Caco-2 (cell line): ENCODE results near the gene URM1. TPM values are rescaled to one million over a fixed set of nuclear protein-coding genes. Genes with fewer than 3 reads are reported as not detected.

Source experiments
- BruUV-seq: library from RNA; stranded (reverse); fragments of 400-500 nt; replicated peaks from 2 replicates; lab custom pipeline; 2021; lab: Mats Ljungman, UMichigan
- CTCF ChIA-PET: fragments of 300-600 bp; sonication (Branson Sonifier 250); formaldehyde crosslinking; loops from one replicate; lab custom pipeline; 2022; ENCODE audit warnings: antibody characterized with exemption; lab: Charles Lee
- POLR2A ChIA-PET: fragments of 300-600 bp; sonication (Branson Sonifier 250); formaldehyde crosslinking; loops from one replicate; lab custom pipeline; 2022; ENCODE audit warnings: antibody characterized with exemption; lab: Charles Lee
- DNase-seq, 2 experiments: peaks; one replicate each; pipeline versions ENCODE4 v3.0.0 to v3.0.0-alpha.2; 2020 to 2022
- H3K27me3 ChIP-seq: replicated peaks from 2 replicates; pipeline ENCODE4 v1.6.0; 2011; ENCODE audit warnings: low read length; ENCODE audit not compliant: control insufficient read depth, insufficient read depth
- H3K36me3 ChIP-seq: 2 replicates; pipeline ENCODE4 v1.5.1; 2011; ENCODE audit warnings: low read length; ENCODE audit not compliant: control insufficient read depth, insufficient read depth
- H3K4me1 ChIP-seq: fragments of 250-450 bp; sonication (Bioruptor Pico); 2 replicates; pipeline ENCODE4 v1.5.1; 2020; ENCODE audit warnings: mild to moderate bottlenecking
- H3K4me3 ChIP-seq: 2 replicates; pipeline ENCODE4 v1.5.1; 2011; ENCODE audit warnings: low read depth, mild to moderate bottlenecking, control low read depth, low read length
- H3K9me3 ChIP-seq: fragments of 250-450 bp; sonication (Bioruptor Pico); 2 replicates; pipeline ENCODE4 v1.5.1; 2020; ENCODE audit warnings: mild to moderate bottlenecking, moderate library complexity
- H3K27ac Mint-ChIP-seq: one replicate; pipeline ENCODE4 v1.8.0; 2022; ENCODE audit warnings: mixed read lengths; ENCODE audit not compliant: unreplicated experiment
- H3K27me3 Mint-ChIP-seq: one replicate; pipeline ENCODE4 v1.8.0; 2022; ENCODE audit warnings: mixed read lengths; ENCODE audit not compliant: insufficient read depth, unreplicated experiment
- H3K36me3 Mint-ChIP-seq: one replicate; pipeline ENCODE4 v1.8.0; 2022; ENCODE audit warnings: mild to moderate bottlenecking, mixed read lengths; ENCODE audit not compliant: insufficient read depth, unreplicated experiment
- H3K4me1 Mint-ChIP-seq: one replicate; pipeline ENCODE4 v1.8.0; 2022; ENCODE audit warnings: low read depth, mixed read lengths; ENCODE audit not compliant: unreplicated experiment
- H3K4me3 Mint-ChIP-seq: one replicate; pipeline ENCODE4 v1.8.0; 2022; ENCODE audit warnings: mild to moderate bottlenecking, moderate library complexity, mixed read lengths; ENCODE audit not compliant: unreplicated experiment
- H3K9me3 Mint-ChIP-seq: one replicate; pipeline ENCODE4 v1.8.0; 2022; ENCODE audit warnings: mixed read lengths; ENCODE audit not compliant: unreplicated experiment
- CTCF ChIP-seq, 2 experiments: fragments of 200-600 bp in 1 of 2; IDR thresholded peaks; 1 replicate in 1 of 2; 2 replicates in 1 of 2; pipeline versions ENCODE4 v1.5.1 to v1.8.0; 2011 to 2022; ENCODE audit warnings: antibody characterized with exemption in 1 of 2, control low read depth in 1 of 2, inconsistent platforms in 1 of 2, low read depth in 1 of 2, low read length in 1 of 2, mild to moderate bottlenecking in 1 of 2, moderate library complexity in 1 of 2; ENCODE audit not compliant: insufficient read depth in 1 of 2, severe bottlenecking in 1 of 2, unreplicated experiment in 1 of 2
- intact Hi-C: fragments of 100-400 bp; cut with micrococcal nuclease; formaldehyde crosslinking; loops from one replicate; pipeline ENCODE4 v1.10.0; 2022; ENCODE audit not compliant: unreplicated experiment
- total RNA-seq: library from RNA; stranded (reverse); gene quantifications from 2 replicates; pipeline ENCODE4 v1.2.3, GENCODE V29; 2022

The URM1 gene
- total RNA-seq, 1 experiment from 2014 or later, result 55.9 TPM

- DNase-seq, result no peak
- TF ChIP-seq CTCF (IDR thresholded peaks at IDR 0.05; ENCODE audit: insufficient read depth in 1 of 2, low read depth in 1 of 2, low read length in 1 of 2, severe bottlenecking in 1 of 2, unreplicated experiment in 1 of 2), result no peak
- Mint-ChIP-seq H3K27ac (peak overlapping the region; percentile 83), H3K27me3 (no peaks in the 10 kb centered on the region), H3K9me3 (no peaks in the 10 kb centered on the region), H3K36me3 (peaks cover 23% of the 10 kb centered on the region), H3K4me1 (peaks cover 7% of the 10 kb centered on the region), H3K4me3 (no peak overlapping the region)
- no TSS peak for BruUV-seq
- no peaks in the 10 kb centered on the region for H3K36me3 ChIP-seq
- POLR2A ChIA-PET, result no interaction called here
- CTCF ChIA-PET, result interaction anchor here (0.9 to 2.3 kb wide), 3 partner anchors 50 to 66 kb away, joined by 3 to 31 read pairs (median 4); partner anchors contain the start of gene CERCAM
- no peaks in the 10 kb centered on the region for H3K9me3 ChIP-seq
- intact Hi-C loops, result no loop called here
- H3K27me3 ChIP-seq, result no peaks in the 10 kb centered on the region
- no peak overlapping the region for H3K4me3 ChIP-seq
- H3K4me1 ChIP-seq, result peaks cover 8% of the 10 kb centered on the region; the same call in 1 of the 2 replicates
Measured at GRCh38 chr9:128360826-128361225, 10.3 kb upstream of the URM1 start.

GRCh38 chr9:128361296-128361985, 9.7 kb upstream of the URM1 start:
- peak overlapping the region; percentile 83 for H3K27ac Mint-ChIP-seq
- H3K4me3 ChIP-seq, result no peak overlapping the region

More at GRCh38 chr9:128361296-128361985, 9.7 kb upstream of the URM1 start:
- BruUV-seq, result no TSS peak
- intact Hi-C loops, result no loop called here
- Mint-ChIP-seq H3K4me3 (peak overlapping the region; percentile 81), H3K9me3 (no peaks in the 10 kb centered on the region), H3K27me3 (no peaks in the 10 kb centered on the region), H3K4me1 (peaks cover 7% of the 10 kb centered on the region), H3K36me3 (peaks cover 17% of the 10 kb centered on the region)
- ChIA-PET CTCF (interaction anchor here (0.5 to 2.3 kb wide), 15 partner anchors 9 to 497 kb away, joined by 3 to 31 read pairs (median 5); partner anchors contain the start of genes CERCAM and URM1), POLR2A (interaction anchor here (1.5 kb wide), 1 partner anchor 10 kb away, joined by 11 read pairs; the partner anchor contains the start of gene URM1)
- Histone ChIP-seq H3K27me3 (no peaks in the 10 kb centered on the region), H3K9me3 (no peaks in the 10 kb centered on the region), H3K4me1 (peaks cover 8% of the 10 kb centered on the region; the same call in 1 of the 2 replicates), H3K36me3 (no peaks in the 10 kb centered on the region)
- DNase-seq, result no peak
- TF ChIP-seq CTCF (IDR thresholded peaks at IDR 0.05; ENCODE audit: insufficient read depth in 1 of 2, low read depth in 1 of 2, low read length in 1 of 2, severe bottlenecking in 1 of 2, unreplicated experiment in 1 of 2), result no peak
